Ovary (tissue), 3 donors: ENCODE measurements around the gene ARHGAP12.

Experiments used
- POLR2A ChIP-seq: fragments of 450-650 bp; IDR thresholded peaks from one replicate; pipeline ENCODE4 v1.6.1; 2017; ENCODE audit warnings: antibody characterized with exemption, mild to moderate bottlenecking, moderate library complexity
- TF ChIP-seq, protein P1 (sequence below), 3 donors: fragments of 450-650 bp in 2 of 3; fragments of 200-600 bp in 1 of 3; IDR thresholded peaks; one replicate each; pipeline versions ENCODE4 v1.5.1 to v1.8.0; 2016 to 2022; ENCODE audit warnings: antibody characterized with exemption in 3 of 3, mild to moderate bottlenecking in 1 of 3
- donor health status: DM: no; HTN: no; CAD: no.

DNA sequence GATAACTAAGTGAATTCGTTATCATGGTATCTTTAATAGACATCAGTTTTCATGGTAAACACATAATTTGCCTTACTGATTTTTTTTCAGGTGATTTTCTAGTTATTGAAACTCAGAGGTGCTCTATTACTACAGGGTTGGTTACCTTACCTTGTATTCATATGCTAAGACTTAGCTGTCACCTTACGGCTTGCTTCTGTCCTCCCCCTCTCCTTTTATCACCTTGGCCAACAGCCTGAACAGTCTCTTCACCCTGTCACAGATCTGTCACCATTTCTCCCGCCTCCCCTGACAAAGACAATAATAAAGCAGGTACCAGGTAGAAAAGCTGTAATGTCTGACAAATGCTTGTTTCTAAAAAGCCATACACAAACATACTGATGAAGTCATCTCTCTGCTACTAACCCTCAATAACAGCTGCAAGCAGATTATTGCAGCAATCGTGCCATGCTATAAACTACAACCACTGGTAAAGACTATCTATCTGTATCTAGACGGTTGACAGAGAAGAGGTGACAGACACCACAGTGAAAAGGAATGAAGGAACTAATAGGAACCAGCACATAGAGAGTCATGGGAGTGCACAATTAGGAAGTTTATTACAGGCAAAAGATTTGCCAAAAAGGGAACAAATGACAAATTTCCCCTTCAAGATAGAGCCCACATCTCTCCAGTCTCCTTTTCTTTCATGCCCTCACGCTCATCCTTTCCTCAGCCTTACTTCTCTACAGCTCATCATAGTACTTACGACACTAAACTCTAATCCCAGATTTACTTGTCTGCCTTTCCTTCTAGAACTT is 57.2 kb downstream of the ARHGAP12 start:
- no peak for TF ChIP-seq POLR2A
- TF ChIP-seq, protein P1, sequence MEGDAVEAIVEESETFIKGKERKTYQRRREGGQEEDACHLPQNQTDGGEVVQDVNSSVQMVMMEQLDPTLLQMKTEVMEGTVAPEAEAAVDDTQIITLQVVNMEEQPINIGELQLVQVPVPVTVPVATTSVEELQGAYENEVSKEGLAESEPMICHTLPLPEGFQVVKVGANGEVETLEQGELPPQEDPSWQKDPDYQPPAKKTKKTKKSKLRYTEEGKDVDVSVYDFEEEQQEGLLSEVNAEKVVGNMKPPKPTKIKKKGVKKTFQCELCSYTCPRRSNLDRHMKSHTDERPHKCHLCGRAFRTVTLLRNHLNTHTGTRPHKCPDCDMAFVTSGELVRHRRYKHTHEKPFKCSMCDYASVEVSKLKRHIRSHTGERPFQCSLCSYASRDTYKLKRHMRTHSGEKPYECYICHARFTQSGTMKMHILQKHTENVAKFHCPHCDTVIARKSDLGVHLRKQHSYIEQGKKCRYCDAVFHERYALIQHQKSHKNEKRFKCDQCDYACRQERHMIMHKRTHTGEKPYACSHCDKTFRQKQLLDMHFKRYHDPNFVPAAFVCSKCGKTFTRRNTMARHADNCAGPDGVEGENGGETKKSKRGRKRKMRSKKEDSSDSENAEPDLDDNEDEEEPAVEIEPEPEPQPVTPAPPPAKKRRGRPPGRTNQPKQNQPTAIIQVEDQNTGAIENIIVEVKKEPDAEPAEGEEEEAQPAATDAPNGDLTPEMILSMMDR (IDR thresholded peaks at IDR 0.05), result no peak
